Skeletal muscle satellite cell (primary cell): Measurements from ENCODE around the gene RABGGTA.
"Not testable (repeated sequence)": the region's sequence is repeated elsewhere in the genome, so short reads cannot be mapped to it uniquely, and the experiment has no call there.

Experiments used
- H3K27me3 ChIP-seq: 2 replicates; pipeline ENCODE4 v1.7.0; 2013; ENCODE audit warnings: low read length; ENCODE audit not compliant: control insufficient read depth, insufficient read depth
- H3K36me3 ChIP-seq: 2 replicates; pipeline ENCODE4 v1.7.0; 2013; ENCODE audit warnings: mild to moderate bottlenecking, control low read depth, low read length; ENCODE audit not compliant: insufficient read depth
- H3K4me1 ChIP-seq: 2 replicates; pipeline ENCODE4 v1.7.0; 2013; ENCODE audit warnings: low read length; ENCODE audit not compliant: control insufficient read depth, insufficient read depth
- H3K4me2 ChIP-seq: 2 replicates; pipeline ENCODE4 v1.7.0; 2013; ENCODE audit warnings: mild to moderate bottlenecking, low read length
- H3K4me3 ChIP-seq: 2 replicates; pipeline ENCODE4 v1.7.0; 2013; ENCODE audit warnings: low read length
- H3K9ac ChIP-seq: 2 replicates; pipeline ENCODE4 v1.7.0; 2013; ENCODE audit warnings: mild to moderate bottlenecking, low read depth, low read length, moderate library complexity
- H3K9me3 ChIP-seq: replicated peaks from 2 replicates; pipeline ENCODE4 v1.7.0; 2013; ENCODE audit warnings: mild to moderate bottlenecking, control low read depth, low read length

Gene RABGGTA

DNA sequence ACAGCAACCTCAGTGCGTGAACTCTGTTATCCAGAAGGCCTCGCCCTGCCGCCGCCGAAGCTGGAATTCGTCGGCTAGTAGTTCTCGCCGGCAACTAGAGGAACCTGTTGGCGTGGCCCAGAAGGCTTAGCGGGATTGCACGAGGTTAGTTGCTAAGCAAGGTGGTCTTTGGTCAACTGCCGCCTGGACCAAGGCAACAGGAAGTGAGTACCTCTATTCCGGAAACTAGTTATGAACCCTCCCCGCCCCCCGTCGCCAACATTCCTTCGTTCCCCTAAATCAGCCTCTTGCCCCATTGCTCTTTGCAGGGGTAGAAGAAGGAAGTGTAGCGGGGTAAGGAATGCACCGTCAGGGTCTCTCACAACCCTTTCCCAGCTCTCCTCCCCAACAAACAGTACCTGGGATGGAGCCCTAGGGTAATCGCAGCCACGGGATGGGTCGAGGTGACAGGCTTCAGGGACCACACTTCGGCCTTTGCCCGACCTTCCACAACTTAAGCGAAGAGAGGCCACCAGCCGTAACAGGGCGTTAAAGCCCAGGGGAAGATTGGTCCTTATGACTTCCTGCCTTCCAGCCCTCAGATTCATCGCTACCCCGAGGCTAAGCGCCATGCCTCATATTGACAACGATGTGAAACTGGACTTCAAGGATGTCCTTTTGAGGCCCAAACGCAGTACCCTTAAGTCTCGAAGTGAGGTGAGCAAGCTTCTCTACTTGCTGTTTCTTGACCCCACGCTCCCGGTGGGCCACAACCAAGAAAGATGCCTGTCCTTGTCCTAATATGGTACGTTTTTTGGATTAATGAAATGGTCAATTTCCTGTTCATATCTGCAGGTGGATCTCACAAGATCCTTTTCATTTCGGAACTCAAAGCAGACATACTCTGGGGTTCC, 38.5 kb downstream of the RABGGTA start, which contains the start of gene GMPR2:
Gene GMPR2 (plus strand): TSS at position 285 of the 893 bp plus-strand sequence. CDS start 325 bp downstream, at position 610.
- peak within 1 kb of the TSS; percentile 91 for H3K4me3 ChIP-seq
- peak within 1 kb of the TSS; percentile 97 for H3K9ac ChIP-seq
- H3K36me3 ChIP-seq = peaks cover 25% of the 10 kb centered on the region
- no peaks in the 10 kb centered on the region for H3K27me3 ChIP-seq
- peaks cover 28% of the 10 kb centered on the region for H3K4me1 ChIP-seq
- no peaks in the 10 kb centered on the region for H3K9me3 ChIP-seq
- peak within 1 kb of the TSS; percentile 96 for H3K4me2 ChIP-seq

DNA sequence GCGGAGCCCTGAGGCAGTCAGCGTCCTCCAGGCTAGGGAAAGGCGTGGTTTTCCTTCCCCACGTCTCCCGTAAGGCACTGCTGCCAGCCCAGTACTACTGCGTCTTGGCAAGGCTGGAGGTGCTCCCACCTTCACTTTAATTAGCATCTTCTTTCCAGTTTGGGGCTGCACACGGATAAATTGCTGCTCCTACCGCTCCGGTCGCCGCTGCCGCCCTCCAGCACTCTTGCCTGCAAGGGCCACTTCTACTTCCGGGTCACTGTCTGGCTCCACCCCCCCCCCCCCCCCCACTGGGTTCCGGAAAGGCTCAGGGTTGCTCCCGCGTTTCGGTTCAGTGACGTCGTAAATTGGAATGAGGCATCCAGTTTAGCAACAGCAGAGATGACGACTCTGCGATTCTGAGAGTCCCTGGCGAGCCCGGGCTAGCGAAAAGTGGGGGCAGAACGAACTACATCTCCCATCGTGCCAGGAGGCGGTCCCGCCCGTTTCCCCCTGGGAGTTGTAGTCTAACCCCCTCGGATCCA, 39.2 kb downstream of the RABGGTA start, which contains the start of gene NEDD8:
Gene NEDD8 (minus strand): TSS at position 247 of the 524 bp plus-strand sequence. CDS start 100 bp downstream, at position 147.
- H3K4me1 ChIP-seq = peaks cover 28% of the 10 kb centered on the region
- H3K36me3 ChIP-seq = peaks cover 17% of the 10 kb centered on the region
- peak within 1 kb of the TSS; percentile 91 for H3K4me3 ChIP-seq
- no peaks in the 10 kb centered on the region for H3K27me3 ChIP-seq
- no peaks in the 10 kb centered on the region for H3K9me3 ChIP-seq
- peak within 1 kb of the TSS; percentile 97 for H3K9ac ChIP-seq
- peak within 1 kb of the TSS; percentile 96 for H3K4me2 ChIP-seq

GRCh38 chr14:24231263-24232120, 39.9 kb downstream of the RABGGTA start:
- Histone ChIP-seq H3K4me1 (peaks cover 28% of the 10 kb centered on the region), H3K27me3 (no peaks in the 10 kb centered on the region), H3K4me2 (peak overlapping the region; percentile 96), H3K4me3 (peak overlapping the region; percentile 91), H3K36me3 (peaks cover 11% of the 10 kb centered on the region), H3K9ac (peak overlapping the region; percentile 97), H3K9me3 (no peaks in the 10 kb centered on the region)

GRCh38 chr14:24228902-24229301, 42.5 kb downstream of the RABGGTA start:
- Histone ChIP-seq H3K27me3 (no peaks in the 10 kb centered on the region), H3K4me1 (peaks cover 33% of the 10 kb centered on the region), H3K4me2 (no peak overlapping the region), H3K9me3 (no peaks in the 10 kb centered on the region), H3K36me3 (no peaks in the 10 kb centered on the region), H3K4me3 (no peak overlapping the region), H3K9ac (no peak overlapping the region)

DNA sequence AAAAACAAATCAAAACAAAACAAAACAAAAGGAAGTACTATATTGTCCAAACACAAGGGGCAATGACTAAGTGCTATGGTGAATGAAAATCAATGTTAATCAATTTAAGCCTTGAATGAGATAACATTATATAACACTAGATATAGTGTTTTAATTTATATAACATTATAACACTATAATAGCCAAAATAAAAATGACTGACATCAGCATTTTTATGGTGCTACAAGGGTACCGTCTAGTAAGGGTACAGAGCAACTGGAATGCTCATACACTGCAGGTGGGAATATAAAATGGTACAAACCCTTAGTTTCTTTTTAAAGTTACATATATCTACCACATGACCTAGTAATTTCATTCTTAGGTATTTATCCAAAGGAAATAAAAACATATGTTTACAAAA, 44.9 kb downstream of the RABGGTA start:
- Histone ChIP-seq H3K4me1 (peaks cover 24% of the 10 kb centered on the region), H3K9me3 (no peaks in the 10 kb centered on the region), H3K27me3 (no peaks in the 10 kb centered on the region), H3K4me2 (no peak overlapping the region), H3K36me3 (no peaks in the 10 kb centered on the region), H3K4me3 (no peak overlapping the region), H3K9ac (no peak overlapping the region)

DNA sequence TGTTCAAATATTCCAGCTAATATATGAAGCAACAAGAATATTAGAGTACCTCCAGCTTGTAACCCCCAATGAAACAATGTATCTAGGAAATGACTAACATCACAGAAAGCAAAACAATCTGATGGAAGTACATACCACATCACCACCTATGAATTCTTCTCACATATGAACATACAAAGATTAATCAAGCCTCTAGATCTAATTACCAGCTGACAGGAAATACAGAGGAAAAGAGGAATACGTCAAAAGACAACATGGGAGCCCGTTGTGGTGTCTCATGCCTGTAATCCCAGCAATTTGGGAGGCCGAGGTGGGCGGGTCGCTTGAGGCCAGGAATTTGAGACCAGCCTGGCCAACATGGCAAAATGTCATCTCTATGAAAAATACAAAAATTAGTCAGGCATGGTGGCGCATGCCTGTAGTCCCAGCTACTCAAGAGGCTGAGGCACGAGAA, 46.8 kb downstream of the RABGGTA start:
- Histone ChIP-seq H3K4me1 (peaks cover 16% of the 10 kb centered on the region), H3K9me3 (no peaks in the 10 kb centered on the region), H3K4me2 (peak overlapping the region; percentile 49), H3K9ac (peak overlapping the region; percentile 35), H3K36me3 (no peaks in the 10 kb centered on the region), H3K4me3 (no peak overlapping the region), H3K27me3 (no peaks in the 10 kb centered on the region)

DNA sequence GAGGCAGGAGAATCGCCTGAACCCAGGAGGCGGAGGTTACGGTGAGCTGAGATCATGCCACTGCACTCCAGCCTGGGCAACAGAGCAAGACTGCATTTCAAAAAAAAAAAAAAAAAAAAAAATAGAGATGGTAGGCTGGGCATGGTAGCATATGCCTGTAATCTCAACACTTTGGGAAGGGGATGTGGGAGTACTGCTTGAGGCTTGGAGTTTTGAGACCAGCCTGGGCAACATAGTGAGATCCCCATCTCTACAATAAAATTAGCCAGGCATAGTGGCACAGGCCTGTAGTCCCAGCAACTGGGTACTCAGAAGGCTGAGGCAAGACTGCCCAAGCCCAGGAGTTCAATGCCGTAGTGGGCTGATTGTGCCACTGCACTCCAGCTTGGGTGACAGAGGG, 48.4 kb downstream of the RABGGTA start:
- H3K9ac ChIP-seq, H3K27me3 ChIP-seq, H3K36me3 ChIP-seq, H3K9me3 ChIP-seq, H3K4me3 ChIP-seq, H3K4me2 ChIP-seq: not testable (repeated sequence)
- peaks cover 16% of the 10 kb centered on the region for H3K4me1 ChIP-seq

DNA sequence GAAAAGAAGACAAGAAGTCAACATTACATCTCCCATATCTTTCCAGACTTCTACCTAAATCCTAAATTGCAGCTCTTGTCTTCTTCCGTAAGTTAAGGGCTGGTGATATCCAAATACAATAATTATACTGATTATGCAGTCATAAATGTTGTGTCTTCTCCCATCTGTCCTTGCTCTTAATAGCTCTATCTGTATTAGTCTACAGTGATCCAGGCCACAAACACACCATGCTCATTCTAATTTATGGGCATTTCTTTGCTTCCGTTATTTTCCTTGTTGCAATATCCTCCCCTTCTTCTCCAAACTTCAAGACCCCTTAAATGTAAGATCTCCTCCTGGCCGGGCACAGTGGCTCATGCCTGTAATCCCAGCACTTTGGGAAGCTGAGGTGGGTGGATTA, 51.9 kb downstream of the RABGGTA start:
- no peak overlapping the region for H3K4me3 ChIP-seq
- peaks cover 10% of the 10 kb centered on the region for H3K36me3 ChIP-seq
- no peaks in the 10 kb centered on the region for H3K9me3 ChIP-seq
- peaks cover 11% of the 10 kb centered on the region for H3K4me1 ChIP-seq
- H3K4me2 ChIP-seq = no peak overlapping the region
- no peaks in the 10 kb centered on the region for H3K27me3 ChIP-seq
- no peak overlapping the region for H3K9ac ChIP-seq

- no peak overlapping the region for H3K9ac ChIP-seq
- H3K4me2 ChIP-seq = no peak overlapping the region
- H3K27me3 ChIP-seq = no peaks in the 10 kb centered on the region
- no peak overlapping the region for H3K4me3 ChIP-seq
- H3K9me3 ChIP-seq = no peaks in the 10 kb centered on the region
- peaks cover 10% of the 10 kb centered on the region for H3K36me3 ChIP-seq
- peaks cover 7% of the 10 kb centered on the region for H3K4me1 ChIP-seq
These were observed 52.3 kb downstream of the RABGGTA start for GRCh38 chr14:24219080-24219479.

GRCh38 chr14:24216876-24217275, 54.5 kb downstream of the RABGGTA start:
- H3K27me3 ChIP-seq, H3K9ac ChIP-seq, H3K4me3 ChIP-seq, H3K4me2 ChIP-seq, H3K9me3 ChIP-seq: not testable (repeated sequence)
- Histone ChIP-seq H3K36me3 (peaks cover 10% of the 10 kb centered on the region), H3K4me1 (peaks cover 16% of the 10 kb centered on the region)

- peak overlapping the region; percentile 85 for H3K9ac ChIP-seq
- peaks cover 16% of the 10 kb centered on the region for H3K4me1 ChIP-seq
- H3K27me3 ChIP-seq = no peaks in the 10 kb centered on the region
- peak overlapping the region; percentile 77 for H3K4me3 ChIP-seq
- H3K36me3 ChIP-seq = peaks cover 12% of the 10 kb centered on the region
- H3K9me3 ChIP-seq = no peaks in the 10 kb centered on the region
- H3K4me2 ChIP-seq = peak overlapping the region; percentile 82
These were observed 55.1 kb downstream of the RABGGTA start for GRCh38 chr14:24216345-24216699.
